ENCODE results near the gene BCL11A.
A peak's percentile ranks its signal among the peaks of the same experiment; 100 is the strongest.

The BCL11A gene

GRCh38 chr2:60498127-60498815 lies 55.2 kb downstream of the BCL11A start:
- H3K4me3 ChIP-seq (ENCODE audit: low read depth, low read length) = no peak overlapping the region
- DNase-seq (ENCODE audit: low read depth) = no peak
- no peak for TF ChIP-seq CTCF (conservative IDR thresholded peaks at IDR 0.05; ENCODE audit: low read depth, low read length)

GRCh38 chr2:60497500-60497899 lies 56.0 kb downstream of the BCL11A start:
- no peak overlapping the region for H3K4me3 ChIP-seq (ENCODE audit: low read depth, low read length)
- TF ChIP-seq CTCF (conservative IDR thresholded peaks at IDR 0.05; ENCODE audit: low read depth, low read length) = peak; percentile 6
- DNase-seq (ENCODE audit: low read depth) = no peak

DNA sequence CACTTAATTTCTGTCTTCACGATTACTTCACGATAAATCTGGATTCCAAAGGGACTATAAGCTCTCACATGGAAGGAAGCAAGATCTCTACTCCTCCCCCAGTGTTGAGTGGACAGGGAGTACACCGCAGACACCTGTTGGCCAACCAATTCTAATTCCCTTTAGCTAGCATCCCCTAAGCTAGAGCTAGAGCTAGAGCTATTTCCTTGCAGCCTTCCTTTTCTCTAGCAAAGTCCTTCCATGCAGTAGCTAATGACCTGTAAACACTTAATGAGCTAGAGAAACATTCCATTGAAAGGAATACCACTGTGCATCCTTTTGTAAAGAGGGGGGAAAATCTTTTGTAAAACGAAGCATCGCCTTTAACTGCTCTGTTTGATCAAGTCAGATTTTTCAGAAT lies 56.5 kb downstream of the BCL11A start:
- no peak overlapping the region for H3K4me3 ChIP-seq (ENCODE audit: low read depth, low read length)
- no peak for DNase-seq (ENCODE audit: low read depth)
- TF ChIP-seq CTCF (conservative IDR thresholded peaks at IDR 0.05; ENCODE audit: low read depth, low read length) = no peak

- no peak overlapping the region for H3K4me3 ChIP-seq (ENCODE audit: low read depth, low read length)
- peak; percentile 36 for DNase-seq (ENCODE audit: low read depth)
- TF ChIP-seq CTCF (conservative IDR thresholded peaks at IDR 0.05; ENCODE audit: low read depth, low read length) = peak; percentile 5
These were observed 57.0 kb downstream of the BCL11A start for GRCh38 chr2:60496475-60496874.

GRCh38 chr2:60495041-60495625 lies 58.3 kb downstream of the BCL11A start:
- no peak for TF ChIP-seq CTCF (conservative IDR thresholded peaks at IDR 0.05; ENCODE audit: low read depth, low read length)
- no peak overlapping the region for H3K4me3 ChIP-seq (ENCODE audit: low read depth, low read length)
- no peak for DNase-seq (ENCODE audit: low read depth)

DNA sequence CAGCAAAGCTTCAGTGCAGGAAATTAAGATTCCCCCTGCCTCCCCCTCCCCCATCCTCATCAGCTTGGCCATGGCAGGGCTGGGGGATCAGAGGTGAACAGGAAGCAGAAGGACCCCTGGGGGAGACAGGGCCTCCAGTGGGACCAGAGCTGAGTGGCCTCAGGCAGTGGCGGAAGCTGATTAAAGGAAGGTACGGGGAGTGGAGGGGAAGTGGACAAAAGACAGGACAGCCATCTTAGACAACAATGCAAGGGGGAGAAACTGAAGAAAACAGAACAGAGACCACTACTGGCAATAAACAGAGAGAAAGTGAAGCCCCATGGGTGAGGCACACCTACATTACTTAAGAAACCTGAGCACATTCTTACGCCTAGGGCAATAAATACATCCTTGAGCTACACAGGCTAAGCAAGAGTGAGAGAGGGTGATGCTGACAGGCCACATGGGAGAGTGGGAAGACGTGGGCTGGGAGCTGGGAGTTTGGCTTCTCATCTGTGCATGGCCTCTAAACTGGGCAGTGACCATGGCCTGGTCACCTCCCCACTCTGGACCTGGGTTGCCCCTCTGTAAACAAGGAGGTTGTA lies 59.6 kb downstream of the BCL11A start:
- DNase-seq (ENCODE audit: low read depth) = no peak
- no peak overlapping the region for H3K4me3 ChIP-seq (ENCODE audit: low read depth, low read length)
- no peak for TF ChIP-seq CTCF (conservative IDR thresholded peaks at IDR 0.05; ENCODE audit: low read depth, low read length)
